IPS-11a (cell line): ENCODE results near the gene POLR1E.

ENCODE experiments used
- H3K4me3 ChIP-seq: one replicate; pipeline ENCODE4 v1.5.1; 2013; ENCODE audit warnings: low read depth, low read length, control low read depth

The POLR1E gene, protein sequence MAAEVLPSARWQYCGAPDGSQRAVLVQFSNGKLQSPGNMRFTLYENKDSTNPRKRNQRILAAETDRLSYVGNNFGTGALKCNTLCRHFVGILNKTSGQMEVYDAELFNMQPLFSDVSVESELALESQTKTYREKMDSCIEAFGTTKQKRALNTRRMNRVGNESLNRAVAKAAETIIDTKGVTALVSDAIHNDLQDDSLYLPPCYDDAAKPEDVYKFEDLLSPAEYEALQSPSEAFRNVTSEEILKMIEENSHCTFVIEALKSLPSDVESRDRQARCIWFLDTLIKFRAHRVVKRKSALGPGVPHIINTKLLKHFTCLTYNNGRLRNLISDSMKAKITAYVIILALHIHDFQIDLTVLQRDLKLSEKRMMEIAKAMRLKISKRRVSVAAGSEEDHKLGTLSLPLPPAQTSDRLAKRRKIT

DNA sequence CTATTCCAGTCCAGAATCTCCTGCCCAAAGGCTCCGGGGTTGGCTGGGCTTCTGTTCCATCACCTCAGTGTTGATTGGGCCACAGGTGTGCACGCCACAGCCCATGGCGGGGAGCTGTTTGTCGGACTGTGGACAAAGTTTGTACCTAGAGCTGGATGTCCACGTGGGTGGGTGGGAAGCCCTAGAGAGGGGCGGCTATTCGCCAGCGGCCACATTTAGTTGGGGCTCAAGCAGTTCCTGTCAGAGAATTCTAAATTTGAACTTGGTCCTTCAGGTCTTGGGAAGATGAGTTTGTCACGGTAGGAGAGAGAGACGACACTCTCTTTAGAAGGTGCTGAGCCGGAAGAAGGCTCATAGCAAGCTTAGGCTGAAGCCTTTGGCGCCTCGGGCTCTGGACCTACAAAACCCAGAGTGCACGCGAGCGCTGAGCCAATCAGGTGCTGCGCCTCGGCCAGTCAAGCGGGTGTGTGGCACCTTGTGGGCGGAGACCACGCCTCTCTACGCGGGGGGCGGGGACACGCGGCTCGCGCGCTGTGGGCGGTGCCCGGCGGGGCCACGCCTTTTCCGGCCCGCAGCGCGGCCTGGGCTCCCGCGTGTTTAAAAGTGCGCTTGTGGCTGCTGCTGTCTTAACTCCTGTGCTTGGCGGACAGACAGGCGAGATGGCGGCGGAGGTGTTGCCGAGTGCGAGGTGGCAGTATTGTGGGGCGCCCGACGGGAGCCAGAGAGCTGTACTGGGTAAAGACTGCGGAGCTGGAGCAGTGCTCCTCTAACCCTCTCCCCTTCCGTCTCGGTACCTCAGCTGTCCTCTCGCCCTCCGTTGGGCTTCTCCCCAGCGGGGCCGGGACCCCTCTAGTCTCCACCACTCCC is at the start of gene POLR1E:
Gene POLR1E (plus strand): TSS at position 560 of the 867 bp plus-strand sequence. CDS start 100 bp downstream, at position 660.
- H3K4me3 ChIP-seq, result peak within 1 kb of the TSS; percentile 86

DNA sequence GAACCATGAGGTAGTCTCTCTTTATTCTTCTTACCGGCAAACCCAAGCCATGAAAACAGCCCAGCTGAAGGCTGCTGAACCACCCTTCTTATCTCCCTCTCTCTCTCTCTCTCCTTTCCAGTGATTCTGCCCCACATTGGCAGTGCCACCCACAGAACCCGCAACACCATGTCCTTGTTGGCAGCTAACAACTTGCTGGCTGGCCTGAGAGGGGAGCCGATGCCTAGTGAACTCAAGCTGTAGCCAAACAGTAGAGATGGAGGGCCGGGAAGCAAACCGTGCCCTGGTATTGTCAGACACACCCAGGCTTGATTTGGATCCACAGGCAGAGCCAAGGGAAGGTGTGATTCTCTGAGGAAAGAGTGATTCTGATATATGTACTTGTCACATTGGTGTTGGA is 49.2 kb upstream of the POLR1E start:
- no peak overlapping the region for H3K4me3 ChIP-seq

DNA sequence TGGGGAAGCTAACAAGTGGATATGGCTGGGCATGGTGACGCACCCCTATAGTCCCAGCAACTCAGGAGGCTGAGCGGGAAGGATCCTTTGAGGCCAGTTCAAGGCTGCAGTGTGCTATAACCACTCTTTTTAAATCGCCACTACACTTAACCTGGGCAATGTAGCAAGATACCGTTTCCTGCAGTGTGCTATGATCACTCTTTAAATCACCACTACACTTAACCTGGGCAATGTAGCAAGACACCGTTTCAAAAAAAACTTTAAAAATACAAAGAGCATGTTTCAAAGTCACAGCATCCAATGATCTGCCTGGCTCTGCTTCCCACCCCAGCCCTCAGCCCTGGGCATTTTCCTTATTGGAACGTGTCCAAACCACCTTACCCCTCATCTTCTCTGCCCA is 48.7 kb upstream of the POLR1E start:
- H3K4me3 ChIP-seq, result no peak overlapping the region

DNA sequence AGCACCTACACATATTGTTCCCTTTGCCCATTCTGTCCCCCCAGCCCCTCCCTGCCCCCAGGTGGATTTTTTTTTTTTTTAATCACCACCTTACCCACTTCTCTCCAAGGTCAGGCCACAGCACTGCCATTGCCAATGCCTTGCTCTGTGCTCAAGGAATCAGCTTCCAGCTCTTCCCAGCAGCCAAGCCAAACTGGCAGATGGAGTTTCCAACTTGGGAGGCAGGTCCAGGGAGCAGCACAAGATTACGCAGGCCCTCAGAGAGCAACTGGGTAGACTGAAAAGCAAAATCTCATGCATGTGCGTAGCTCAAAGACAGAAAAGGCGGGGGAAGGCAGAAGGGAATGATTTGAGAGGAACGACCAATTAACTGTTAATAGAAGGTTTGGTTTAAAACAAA is 48.1 kb upstream of the POLR1E start:
- H3K4me3 ChIP-seq, result no peak overlapping the region

DNA sequence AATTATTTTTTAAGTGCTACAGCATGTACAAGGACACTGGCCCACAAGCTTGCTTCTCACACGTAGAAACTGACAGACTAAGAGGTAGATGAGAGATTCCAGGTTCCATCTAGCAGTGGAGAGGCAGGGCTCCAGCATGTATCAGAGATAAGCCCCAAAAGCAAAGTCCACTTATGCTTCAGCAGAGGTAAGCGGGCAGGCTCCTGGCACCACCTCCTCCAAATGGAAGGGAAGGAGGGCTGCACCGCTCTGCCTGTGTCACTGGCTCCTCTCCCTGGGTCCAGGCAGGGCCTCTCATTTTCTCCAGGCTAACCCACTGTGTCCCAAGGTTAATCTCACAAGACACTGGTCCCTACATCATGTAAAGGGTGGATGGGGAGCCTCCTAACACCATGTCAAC is 47.4 kb upstream of the POLR1E start:
- H3K4me3 ChIP-seq, result no peak overlapping the region

DNA sequence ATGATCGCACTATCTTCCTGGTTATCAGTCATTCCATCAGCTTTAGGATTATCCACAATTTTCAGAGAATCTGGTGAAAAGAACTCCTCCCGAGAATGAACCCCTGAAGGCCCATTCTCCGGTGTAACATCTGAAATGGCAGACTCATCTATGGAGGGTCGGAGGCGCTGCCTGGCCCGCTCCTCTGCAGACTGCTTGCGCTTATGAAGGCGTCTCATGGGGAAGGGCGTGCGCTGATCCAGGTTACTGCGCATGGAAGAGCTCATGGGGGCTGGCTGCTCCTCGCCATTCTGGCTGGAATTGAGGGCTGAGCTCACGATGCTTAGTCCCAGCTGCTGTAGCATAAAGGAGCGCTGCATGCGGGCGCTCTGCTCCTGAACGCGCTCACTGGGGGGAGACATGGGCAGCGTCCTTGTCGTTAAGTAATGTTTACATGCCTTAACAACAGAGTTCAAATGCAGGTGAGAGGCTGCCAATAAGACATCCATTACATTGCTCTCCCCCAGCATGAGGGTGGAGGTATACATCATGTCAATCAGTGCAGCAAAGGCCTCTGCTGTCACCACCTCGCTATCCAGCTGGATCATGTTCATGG is 43.9 kb upstream of the POLR1E start:
- H3K4me3 ChIP-seq, result no peak overlapping the region

DNA sequence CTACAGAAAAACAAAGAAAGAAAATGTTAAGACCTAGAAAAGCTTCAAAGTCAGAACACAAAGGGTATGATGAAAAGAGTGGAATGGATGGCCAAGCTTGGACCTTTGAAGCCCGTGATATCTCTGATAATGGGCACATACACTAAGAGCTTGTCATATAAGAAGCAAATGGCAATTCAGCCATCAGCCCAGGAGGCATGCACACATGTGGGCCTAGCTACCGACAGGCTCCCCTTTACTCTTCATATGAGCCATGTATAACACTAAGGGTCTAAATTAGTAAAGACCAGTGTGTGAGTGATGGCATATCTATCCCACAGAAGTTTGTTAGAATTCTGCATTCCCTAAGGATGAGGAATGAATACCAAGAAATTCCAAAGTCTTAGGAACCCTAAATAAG is 43.2 kb upstream of the POLR1E start:
- no peak overlapping the region for H3K4me3 ChIP-seq

DNA sequence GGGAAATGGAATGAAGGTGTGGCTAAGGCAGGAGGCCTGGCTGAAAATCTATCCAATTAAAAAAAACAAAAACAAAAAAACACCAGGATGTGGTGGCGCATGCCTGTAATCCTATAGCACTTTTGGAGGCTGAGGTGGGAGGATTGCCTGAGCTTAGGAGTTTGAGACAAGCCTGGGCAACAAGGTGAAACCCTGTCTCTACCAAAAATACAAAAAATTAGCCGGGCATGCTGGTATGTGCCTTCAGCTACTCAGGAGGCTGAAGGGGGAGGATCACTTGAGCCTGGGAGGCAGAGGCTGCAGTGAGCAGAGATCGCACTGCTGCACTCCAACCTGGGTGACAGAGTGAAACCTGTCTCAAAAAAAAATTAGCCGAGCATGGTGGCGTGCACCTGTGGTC is 42.2 kb upstream of the POLR1E start:
- H3K4me3 ChIP-seq, result no peak overlapping the region

DNA sequence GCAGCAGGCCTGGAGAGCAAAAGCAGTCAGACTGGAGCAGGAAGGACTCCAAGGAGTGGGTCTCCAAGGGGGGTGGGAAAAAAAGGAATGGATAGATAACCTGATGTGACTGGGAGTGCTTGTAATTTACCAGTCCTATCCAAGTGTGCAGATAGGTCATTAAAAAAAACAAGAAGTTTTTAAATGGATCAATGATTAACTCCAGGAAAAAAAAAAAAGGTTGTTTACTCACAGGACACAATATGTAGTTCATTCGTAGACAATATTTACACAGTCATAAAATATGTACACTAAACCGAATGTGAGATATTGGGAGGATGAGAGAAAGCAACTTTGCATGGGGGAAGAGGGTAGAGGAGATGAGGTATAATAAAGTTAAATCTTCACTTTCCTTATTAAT is 40.9 kb upstream of the POLR1E start:
- H3K4me3 ChIP-seq, result no peak overlapping the region

DNA sequence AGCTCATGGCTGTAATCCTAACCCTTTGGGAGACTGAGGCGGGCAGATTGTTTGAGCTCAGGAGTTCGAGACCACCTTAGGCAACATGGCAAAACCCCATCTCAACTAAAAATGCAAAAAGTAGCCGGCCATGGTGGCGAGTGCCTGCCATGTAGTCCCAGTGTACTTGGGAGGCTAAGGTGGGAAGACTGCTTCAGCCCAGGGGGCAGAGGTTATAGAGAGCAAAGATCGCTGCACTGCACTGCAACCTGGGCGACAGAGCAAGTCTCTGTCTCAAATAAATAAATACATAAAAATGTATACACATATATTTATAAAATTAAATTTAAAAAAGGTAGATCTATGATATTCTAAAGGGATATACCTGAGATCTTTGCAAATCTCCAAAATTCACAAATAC is 39.9 kb upstream of the POLR1E start:
- no peak overlapping the region for H3K4me3 ChIP-seq

DNA sequence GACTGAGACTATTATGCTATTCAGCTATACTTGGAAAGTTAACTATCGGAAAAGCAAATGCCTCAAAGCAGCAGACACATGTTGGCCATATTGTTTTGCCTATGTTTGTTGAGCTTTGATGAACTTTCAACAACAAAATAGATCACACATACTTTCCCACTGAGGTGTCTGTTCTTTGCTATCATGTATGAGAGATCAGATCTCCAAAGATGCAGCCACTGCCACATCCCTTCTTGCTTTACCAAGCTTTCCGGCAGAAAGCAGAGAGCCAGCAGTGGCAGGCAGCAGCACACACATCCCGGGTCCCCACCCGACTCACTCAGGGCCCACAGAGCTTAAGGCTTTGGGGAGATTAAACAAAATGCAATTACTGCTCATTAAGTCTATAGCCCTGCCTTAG is 39.3 kb upstream of the POLR1E start:
- H3K4me3 ChIP-seq, result no peak overlapping the region

DNA sequence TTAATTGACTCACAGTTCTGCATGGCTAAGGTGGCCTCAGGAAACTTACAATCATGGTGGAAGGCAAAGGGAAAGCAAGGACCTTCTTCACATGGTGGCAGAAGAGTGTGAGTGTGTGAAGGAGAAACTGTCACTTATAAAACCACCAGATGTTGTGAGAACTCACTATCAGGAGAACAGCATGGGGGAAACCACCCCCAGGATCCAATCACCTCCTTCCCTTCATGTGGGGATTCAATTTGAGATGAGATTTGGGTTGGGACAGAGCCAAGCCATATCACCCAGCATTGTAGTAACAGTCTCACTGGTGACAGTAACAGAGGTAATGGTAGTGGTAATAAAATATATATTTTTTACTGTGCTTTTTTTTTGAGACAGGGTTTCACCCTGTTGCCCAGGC is 38.6 kb upstream of the POLR1E start:
- no peak overlapping the region for H3K4me3 ChIP-seq

DNA sequence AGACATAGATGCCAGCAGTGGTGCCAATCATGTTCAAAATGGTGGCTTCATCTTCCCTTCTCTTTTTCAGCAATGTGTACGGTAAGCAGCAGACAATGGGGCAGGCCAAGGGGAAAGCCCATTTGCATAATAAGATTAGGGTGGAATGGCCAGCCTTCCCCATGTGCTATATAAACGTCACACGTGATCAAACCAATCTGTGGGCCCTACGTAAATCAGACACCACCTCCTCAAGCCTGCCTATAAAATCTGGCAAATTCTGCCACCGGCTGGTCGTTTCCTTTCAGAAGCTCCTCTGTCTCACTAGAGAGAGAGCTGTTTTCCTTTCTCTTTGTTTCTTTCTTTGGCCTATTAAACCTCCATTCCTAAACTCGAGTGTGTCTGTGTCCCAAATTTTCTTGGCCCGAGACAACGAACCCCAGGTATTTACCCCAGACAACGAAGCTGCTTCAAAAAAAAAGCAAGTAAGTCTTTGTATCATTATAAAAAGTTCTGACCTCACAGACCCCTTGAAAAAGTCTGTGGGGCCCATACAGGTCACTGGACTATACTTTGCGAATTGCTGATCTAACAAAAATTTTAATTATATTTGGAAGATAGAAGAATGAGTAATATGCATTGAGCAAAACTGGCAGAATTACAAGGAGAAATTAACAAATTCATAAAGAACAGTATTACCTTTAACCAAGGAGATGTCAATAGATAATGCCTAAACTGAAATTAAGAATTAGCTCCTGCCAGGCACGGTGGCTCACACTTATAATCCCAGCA is 35.7 kb upstream of the POLR1E start:
- H3K4me3 ChIP-seq, result no peak overlapping the region

DNA sequence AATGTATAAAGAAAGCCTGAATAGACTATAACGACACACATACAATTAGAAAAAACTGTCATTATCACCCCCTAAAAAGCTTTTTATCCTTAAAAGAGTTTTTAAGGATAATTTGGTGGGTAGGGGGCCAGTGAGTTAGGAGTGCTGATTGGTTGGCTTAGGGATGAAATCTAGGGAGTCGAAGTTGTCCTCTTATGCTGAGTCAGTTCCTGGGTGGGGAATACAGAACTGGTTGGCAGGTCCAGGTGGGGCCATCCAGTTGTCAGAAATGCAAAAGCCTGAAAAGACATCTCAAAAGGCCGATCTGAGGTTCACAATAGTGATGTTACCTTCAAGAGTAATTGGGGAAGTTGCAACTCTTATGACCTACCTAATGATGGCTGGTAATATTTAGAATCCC is 34.1 kb upstream of the POLR1E start:
- no peak overlapping the region for H3K4me3 ChIP-seq

DNA sequence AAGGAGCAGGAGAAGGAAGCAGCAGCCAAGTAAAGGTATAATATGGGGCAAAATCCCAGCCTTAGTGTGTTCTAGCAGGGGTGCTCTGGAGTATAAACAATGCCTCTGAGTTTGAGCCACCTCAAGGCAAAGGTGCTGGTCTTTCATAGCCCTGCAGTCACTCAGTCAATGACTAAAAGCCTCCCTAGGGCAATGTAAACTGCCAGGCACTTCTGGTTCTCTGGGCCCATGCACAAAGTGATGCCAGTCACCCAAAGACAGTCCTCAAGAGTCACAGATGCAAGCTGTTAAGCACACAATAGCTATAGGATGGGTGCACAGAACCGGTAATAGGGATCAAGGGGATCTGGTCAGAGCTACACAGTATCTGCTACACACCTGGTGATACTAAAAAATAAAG is 33.1 kb upstream of the POLR1E start:
- no peak overlapping the region for H3K4me3 ChIP-seq

DNA sequence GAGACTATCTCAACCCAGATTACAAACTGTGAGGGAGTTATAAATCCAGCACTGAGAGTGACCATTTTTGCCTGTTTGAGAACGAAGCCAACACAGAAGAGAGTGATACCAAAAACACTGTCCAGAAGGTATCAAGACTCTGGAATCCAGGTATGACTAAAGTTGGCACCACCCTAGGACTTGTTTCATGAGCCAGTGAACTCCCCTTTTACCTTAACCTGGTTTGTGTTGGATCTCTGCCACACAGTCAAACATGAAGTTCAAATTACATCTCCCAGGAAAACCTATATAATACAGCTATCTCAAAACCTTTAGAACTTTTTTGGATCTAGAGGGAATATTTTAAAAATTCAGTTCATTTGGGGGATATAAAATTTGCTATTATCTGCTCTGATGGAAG is 31.9 kb upstream of the POLR1E start:
- H3K4me3 ChIP-seq, result no peak overlapping the region

DNA sequence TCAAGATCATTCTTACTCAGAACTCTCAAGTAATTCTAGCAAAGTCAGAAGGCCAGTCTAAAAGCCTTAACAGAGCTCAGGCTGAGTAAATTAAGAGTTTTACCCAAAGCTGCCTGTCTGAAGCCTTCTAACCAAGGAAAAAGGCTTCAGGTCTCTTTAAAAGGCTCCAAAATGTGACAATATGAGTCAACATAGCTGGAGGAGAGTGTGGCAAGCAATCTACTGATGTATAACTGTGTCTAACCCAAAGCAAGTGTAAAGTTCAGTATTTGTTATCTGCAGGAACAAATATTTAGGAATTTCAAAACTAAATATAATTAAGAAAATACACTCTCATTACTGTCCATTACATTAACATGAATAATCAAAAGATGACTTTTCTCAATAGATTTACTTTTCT is 31.5 kb upstream of the POLR1E start:
- H3K4me3 ChIP-seq, result no peak overlapping the region

DNA sequence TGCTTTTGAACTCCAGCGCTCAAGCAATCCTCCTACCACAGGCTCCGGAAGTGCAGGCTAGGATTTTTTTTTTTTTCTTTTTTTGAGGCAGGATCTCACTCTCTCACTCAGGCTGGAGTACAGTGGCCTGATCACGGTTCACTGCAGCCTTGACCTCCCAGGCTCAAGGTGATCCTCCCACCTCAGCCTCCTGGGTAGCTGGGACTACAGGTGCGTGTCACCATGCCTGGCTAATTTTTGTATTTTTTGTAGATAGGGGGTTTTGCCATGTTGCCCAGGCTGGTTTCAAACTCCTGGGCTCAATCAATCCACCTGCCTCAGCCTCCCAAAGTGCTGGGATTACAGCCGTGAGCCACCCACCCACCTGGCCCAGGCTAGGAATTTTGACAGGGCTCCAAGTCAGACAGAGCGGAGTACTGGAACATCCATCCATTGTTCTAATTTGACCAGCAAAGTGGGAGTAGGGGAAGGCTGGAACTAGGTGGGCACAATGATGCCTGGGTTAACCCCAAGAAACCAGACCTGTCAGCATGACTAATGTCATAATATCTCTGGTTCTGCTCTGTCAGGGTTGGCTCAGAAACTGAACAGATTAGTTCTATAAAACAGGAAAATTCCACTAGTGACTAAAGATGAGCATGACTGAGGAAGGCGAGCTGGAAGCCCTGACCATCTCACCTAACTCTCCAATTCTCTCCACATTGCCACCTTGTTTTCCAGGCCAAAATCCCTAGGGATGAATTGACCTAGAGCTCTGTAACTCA is 29.7 kb upstream of the POLR1E start:
- no peak overlapping the region for H3K4me3 ChIP-seq

DNA sequence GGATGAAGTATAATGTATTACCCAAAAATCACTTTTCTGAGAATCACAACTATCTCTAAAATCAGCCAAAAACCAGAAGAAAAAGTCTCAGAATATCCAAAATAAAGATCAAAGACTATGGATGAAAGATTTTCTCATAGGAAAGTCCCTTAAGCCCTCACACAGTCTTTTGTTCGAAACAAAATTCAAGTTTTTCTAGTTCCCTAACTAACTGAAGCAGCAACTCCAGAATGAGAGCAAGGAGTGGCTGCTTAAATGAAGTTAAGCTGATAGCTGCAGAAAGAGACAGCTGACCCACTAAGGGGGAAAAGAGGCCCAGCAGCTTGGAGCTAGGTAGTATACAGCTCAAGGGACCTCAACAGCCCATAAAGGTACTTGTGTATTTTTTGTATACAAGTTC is 28.9 kb upstream of the POLR1E start:
- H3K4me3 ChIP-seq, result no peak overlapping the region

DNA sequence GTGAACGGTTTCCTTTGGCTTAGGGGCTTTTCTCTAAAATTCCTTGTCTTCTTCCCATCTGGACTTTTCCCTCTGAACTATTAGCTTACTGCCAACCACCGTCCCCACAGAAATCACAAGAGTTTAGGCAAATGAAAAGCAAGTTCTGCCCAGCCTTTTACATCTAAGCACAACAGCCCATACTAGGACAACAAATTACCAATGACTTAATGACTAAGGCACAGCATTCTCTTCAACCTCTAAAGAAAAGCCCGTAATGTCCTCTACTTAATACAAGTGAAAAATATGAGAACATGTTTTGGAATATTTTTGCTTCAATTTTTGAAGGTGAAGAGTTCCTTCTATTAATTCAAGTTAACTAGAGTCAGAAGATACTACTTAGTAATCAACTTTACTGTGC is 21.7 kb upstream of the POLR1E start:
- H3K4me3 ChIP-seq, result peak overlapping the region; percentile 91
